T-helper 1 cell treated with Interleukin-12 subunit alpha and Interleukin-12 subunit beta and Interleukin-4 antibody, amounts not matched to agents 30 ng/mL and 1 ng/mL, for 36 hours (primary cell): ENCODE results near the gene HOXD9. TPM values are rescaled to one million over a fixed set of nuclear protein-coding genes. Genes with fewer than 3 reads are reported as not detected.

Source experiments
- intact Hi-C: fragments of 100-400 bp; cut with micrococcal nuclease; formaldehyde crosslinking; loops from one replicate; pipeline ENCODE4 v1.15.1; 2024
- total RNA-seq: library from RNA; stranded (reverse); gene quantifications from 2 replicates; pipeline ENCODE4 v1.2.3, GENCODE V29; 2022

HOXD9 gene
- total RNA-seq, 1 donor from 2014 or later: not detected

DNA sequence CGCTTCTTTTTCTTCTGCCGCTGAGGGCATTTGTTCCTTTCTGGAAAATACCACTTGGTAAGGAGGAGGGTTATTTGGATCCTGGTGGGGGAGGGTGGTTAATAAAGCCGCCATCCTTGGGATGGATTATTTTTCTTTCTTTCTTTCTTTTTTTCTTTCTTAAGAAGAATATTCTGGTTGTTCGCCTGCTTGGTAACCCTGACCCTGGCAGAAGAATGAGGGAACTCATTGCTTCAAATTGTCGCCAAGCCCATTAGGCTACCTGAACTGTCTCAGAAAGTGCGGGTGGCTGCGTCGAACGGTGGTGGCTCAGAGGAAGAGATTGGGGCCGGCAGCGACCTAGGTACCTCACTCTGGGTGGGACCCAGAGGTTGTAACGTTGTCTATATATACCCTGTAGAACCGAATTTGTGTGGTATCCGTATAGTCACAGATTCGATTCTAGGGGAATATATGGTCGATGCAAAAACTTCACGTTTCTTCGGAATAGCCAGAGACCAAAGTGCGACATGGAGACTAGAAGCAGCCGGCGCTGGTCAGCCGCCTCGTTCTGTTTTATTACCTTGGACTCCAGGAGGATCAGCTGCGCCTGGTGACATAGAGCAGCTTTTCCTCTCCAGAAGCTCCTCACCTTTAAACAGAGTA is 27.5 kb downstream of the HOXD9 start:
- intact Hi-C loops: loop anchor here (10.0 kb wide), 1 partner anchor 1815 kb away; the partner anchor contains the start of gene SP9

DNA sequence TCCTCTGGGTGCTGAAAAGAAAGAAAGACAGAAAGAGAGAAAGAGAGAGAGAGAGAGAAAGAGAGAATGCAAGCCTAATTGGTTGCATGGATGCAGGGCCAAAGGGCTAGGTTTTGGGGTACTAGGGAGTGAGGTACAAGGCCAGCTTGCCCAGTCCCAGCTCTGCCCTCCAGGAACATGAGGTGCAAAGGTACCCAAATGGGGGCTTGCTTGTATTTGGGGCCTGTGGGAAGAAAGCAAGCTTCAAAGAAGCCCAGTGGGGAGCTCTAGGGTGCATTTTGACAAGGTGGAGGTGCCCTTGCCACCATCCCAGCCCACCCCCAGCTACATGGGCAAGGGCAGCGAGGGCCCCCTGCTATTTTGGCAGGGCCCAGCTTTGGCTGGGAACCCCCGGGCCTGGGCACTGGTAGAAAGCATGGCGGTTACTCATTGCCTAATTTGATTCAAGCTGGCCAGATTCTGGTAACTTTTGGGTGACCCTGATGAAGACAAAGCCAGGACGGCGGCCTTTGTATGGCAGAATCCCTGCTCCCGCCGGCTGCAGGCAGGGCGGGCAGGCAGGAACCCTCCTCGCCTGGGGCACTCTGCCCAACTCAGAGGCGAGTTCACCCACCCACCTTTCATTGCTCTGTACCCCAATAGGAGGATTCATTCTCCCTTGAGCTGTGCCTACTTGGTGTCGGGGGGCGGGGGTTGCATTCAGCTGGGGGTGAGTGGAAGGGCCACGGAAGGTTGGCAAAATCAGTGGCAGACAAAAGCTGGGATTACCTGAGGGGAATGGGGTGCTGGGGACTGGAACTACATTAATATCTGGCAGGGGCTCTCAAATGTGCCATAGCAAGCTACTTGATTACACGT is 28.3 kb downstream of the HOXD9 start:
- intact Hi-C loops: loop anchor here (10.0 kb wide), 1 partner anchor 1816 kb away; the partner anchor contains the start of gene SP9

DNA sequence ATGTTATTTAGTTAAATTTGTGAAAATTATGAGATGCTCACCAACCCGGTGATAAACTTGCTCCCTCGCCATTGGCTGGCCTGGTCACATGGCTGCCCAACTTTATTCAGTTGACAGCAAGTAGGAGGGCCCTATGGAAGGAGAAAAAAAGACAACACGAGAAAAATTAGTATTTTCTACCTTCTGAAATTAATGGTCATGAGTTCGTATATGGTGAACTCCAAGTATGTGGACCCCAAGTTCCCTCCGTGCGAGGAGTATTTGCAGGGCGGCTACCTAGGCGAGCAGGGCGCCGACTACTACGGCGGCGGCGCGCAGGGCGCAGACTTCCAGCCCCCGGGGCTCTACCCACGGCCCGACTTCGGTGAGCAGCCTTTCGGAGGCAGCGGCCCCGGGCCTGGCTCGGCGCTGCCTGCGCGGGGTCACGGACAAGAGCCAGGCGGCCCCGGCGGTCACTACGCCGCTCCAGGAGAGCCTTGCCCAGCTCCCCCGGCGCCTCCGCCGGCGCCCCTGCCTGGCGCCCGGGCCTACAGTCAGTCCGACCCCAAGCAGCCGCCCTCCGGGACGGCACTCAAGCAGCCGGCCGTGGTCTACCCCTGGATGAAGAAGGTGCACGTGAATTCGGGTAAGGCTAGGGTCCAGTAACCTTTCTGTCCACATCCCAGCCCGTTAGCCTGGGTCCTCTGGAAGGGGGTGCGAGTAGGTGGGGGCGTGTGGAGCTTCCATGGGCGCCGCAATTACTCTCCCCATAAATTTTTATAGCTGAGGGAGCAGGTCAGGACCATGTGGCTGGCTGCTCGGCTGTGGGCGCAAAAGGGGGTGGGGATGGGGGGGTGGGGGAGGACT is 29.1 kb downstream of the HOXD9 start, which contains the start of gene HOXD4:
HOXD4 (plus strand) TSS at position 109 of the 846 bp plus-strand sequence; CDS start at position 193, 84 bp downstream.
- intact Hi-C loops: loop anchor here (10.0 kb wide), 1 partner anchor 1817 kb away; the partner anchor contains the start of gene SP9

DNA sequence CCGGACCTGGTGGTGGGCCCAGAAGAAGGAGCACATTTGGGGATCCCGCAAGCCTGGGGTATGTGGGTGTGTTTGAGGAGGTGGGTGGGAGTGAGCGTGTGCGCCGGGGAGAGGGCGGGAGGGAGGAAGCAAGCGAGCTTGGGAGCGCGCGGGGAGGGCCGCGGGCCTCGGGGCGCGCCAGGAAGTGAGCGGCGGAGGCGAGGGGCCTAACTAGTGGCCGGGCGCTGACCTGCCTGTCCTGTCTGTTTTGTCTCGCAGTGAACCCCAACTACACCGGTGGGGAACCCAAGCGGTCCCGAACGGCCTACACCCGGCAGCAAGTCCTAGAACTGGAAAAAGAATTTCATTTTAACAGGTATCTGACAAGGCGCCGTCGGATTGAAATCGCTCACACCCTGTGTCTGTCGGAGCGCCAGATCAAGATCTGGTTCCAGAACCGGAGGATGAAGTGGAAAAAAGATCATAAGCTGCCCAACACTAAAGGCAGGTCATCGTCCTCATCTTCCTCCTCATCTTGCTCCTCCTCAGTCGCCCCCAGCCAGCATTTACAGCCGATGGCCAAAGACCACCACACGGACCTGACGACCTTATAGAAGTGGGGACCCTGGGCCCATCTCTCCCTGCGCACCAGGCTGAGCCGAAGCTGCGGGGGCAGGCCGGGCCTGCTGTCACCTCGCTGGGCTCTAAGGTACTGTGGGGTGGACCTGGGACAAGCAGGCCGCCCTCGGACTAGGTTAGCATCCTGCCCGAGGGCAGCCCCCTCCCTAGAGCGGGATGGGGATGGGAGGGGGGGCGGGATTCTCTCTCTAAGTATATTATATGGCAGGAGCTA is 30.0 kb downstream of the HOXD9 start:
- intact Hi-C loops: loop anchor here (10.0 kb wide), 1 partner anchor 1818 kb away; the partner anchor contains the start of gene SP9

DNA sequence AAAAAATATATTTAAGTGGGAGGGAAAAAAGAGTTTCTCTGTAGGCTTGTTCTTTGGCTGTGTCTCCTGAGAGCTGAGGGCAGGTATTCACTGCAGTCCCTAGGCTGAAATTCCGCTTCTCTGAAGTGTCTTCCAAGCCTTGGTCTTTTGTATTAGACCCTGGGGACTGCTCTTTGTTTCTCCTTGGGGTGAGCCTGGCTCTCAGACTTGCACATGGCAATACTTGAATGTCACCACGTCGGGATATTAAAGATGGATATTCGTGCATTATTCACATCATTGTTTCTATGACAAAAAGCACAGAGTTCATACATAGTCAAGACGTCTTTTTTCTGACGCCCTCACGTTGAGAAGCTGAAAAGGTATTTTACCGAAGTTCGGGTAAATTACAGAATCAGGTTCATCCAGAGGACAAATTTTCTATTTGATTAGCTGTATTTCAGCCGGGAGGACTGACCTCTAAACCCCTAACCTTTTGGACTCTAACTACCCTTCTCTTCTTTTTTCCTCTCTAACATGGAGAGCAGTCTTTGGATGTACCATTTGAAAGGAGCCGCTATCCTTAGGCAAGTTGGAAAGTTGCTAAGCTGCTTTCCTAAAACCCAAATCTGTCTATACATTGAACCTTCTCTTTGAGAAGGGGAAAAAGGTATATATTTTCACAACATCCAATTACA is 32.2 kb downstream of the HOXD9 start:
- intact Hi-C loops: loop anchor here (2.0 to 10.0 kb wide), 2 partner anchors 22 to 1820 kb away; partner anchors contain the start of gene SP9

DNA sequence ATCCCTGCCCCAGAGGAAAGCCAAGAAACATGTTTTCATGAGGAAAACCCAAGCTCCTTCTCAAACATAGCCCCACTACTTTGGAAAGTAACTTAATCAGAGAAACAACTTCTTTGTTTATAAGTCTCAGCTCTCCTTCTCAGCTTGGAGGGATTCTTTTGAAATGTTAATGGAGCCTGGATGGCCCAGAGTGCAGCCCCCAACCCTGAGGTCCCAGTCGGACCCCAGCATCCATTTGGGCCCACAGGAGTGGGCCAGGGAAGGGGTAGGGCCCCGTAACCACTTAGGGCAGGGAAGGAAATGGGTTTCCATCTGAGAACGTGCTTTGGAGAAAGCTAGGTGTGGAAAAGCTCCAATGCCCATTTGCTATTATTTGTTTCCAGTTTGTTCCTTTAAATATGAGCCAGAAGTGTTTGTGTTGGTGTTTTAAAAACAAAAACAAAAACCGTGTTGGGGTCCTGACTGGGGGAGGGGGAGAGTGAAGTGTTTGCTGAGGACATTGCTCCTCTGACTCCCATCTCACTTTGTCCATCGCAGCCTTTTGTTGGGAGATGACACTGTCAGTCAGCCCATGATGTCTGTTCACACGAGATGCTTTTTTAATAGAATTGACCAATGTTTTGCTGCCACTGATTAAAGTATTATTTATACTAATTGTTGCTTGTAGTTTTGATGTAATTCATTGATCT is 33.0 kb downstream of the HOXD9 start:
- intact Hi-C loops: loop anchor here (2.0 to 10.0 kb wide), 5 partner anchors 15 to 1821 kb away; partner anchors contain the start of gene SP9

DNA sequence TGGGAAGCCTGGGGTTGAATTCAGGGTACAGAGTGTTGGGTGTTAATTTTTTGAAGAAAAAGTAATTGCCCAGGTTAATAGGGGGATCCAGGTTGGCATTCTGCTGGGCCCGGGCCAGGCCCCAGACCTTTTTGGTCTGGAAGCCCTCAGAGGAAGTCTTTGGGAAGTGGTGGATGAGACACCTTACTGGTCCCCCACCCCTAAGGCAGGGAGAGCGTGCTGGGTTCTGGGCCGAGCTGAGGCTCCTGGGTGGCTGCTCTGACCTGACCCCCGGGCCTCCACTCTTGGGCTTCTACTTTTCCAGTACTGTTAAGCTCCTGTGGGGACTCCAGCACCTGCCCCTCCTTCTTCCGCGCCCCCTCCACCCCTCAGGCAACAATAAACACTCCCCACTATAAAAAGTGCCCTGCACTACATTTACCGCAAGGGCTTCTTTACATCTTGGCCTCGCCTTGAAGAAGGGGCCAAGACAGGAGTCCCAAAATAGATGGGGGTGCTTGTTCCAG is 33.8 kb downstream of the HOXD9 start:
- intact Hi-C loops: loop anchor here (2.0 to 10.0 kb wide), 4 partner anchors 16 to 1822 kb away; partner anchors contain the start of gene SP9

DNA sequence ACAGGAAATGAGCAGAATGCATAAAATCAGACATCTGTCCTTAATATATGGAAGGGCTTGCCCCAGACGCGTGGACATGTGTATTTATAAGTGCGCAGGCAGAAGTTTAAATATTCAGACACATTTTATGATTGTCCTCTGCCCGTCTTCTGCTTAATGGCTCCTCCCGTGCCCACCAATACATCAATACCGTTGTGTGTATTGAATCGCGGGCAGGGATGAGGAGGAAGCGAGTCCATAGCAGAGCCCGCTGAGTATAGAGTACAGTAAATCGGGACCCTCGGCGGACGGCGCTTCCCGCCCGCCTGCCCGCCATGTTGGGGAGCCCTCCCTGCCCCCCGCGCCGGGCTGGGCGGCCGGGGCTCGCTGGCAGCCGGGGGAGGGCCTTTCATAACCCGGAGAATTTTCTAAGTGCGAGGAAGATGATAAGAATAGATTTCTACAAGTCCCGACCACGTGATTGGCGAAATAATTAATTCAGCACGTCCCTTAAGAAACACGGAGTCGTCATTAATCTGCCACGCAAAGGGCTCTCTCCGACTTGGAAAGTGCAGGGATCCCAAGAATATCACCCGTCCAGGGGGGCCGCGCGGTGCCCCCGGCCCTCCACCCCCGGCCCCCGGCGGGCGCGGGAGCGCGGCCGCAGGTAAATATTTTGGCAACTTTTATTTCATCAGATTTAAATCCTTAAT is 34.4 kb downstream of the HOXD9 start, which contains the start of gene HOXD3:
HOXD3 (plus strand) TSS at position 501 of the 692 bp plus-strand sequence. CDS start 11,808 bp downstream, outside the sequence.
- intact Hi-C loops: loop anchor here (2.0 to 10.0 kb wide), 4 partner anchors 16 to 1822 kb away; partner anchors contain the start of gene SP9

DNA sequence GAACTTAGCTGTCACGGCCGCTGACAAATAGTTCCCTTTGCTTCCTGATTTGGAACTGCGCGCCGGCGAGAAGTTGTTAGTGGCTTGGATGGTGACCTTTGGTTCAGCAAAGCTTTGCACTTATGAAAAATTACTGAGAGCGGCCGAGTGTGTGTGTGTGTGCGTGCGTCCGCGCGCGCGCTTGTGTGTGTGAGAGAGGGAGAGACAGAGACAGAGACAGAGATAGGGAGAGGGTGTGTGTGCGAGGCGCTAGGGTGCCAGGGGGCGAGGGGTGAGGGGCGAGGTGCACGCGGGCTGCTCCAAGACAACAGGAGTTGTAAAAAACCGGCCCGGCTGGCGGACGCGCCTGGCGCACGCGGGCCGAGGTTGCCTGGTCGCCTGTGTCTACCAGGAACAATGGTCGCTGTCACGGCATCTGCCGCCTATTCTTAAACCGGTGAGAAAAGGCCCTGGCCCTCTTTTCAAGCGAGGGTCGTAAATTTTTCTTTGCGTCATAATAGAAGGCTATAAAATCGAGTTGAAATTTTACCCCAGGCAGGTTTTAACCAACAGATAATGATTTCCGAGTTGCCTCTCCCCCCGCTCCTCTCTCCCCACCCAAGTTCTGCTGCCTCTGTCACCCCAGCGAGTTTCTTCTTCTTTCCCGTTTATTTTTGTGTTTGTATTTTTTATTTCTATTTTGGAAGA is 35.1 kb downstream of the HOXD9 start:
- intact Hi-C loops: loop anchor here (2.0 to 10.0 kb wide), 4 partner anchors 15 to 1823 kb away; partner anchors contain the start of gene SP9

DNA sequence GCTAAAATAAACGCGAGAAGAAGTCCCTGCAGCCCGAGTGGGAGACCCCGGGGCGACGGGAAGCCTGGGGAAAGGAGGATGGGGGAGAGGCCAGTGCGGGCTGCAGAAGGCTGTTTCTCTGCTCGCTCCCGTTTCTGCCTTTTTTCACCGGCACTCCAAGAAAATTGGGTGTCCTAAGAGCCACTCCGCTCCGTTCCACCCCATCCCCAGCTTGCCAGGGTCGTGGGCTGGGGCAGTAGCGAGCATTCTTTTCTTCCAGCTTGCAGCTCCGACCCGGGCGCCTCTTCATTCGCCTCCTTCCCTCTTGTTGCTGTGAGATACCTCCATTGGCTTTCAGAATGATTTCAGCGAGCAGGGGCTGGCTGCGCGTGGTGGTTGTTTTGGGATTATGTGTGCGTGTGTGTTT is 35.7 kb downstream of the HOXD9 start:
- intact Hi-C loops: loop anchor here (10.0 kb wide), 1 partner anchor 1823 kb away; the partner anchor contains the start of gene SP9

DNA sequence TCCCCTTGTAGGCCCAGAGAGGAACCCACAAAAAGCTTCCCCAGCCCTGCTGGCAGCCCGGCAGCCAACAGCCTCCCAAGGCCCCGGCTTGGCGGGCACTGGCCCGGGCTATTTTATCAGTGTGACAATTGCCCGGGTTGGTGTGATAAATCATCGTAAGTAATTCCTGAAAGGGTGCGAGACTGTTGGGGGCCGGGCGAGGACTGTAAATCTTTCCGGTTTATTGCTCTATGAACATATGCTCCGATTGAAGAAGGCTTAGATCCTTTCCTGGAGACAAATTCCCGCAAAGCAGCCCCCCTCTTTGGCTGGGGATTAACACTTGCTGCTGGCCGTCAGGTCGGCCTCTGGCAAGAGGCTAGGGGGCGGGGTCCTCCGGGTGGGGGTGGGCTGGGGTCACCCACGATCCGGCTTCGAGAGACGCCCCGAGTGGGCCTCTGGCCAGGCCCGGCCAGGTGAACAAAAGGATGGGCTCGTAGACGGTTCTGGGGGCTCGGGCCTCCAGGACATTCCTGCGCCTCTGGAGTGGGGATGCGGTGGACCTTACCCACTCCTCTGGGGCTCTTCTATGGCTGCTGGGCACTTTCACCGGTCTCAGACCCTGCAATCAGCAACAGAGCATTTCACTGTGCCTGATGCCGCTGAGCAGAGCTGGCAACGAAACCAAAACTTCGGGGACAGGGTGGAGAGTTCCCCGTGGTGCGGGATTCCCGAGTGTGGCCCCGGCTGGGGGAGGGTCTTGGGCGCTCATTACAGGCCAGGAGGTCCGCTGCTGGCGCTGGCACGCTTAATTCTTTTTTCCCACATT is 36.5 kb downstream of the HOXD9 start:
- intact Hi-C loops: loop anchor here (10.0 kb wide), 1 partner anchor 1824 kb away; the partner anchor contains the start of gene SP9

DNA sequence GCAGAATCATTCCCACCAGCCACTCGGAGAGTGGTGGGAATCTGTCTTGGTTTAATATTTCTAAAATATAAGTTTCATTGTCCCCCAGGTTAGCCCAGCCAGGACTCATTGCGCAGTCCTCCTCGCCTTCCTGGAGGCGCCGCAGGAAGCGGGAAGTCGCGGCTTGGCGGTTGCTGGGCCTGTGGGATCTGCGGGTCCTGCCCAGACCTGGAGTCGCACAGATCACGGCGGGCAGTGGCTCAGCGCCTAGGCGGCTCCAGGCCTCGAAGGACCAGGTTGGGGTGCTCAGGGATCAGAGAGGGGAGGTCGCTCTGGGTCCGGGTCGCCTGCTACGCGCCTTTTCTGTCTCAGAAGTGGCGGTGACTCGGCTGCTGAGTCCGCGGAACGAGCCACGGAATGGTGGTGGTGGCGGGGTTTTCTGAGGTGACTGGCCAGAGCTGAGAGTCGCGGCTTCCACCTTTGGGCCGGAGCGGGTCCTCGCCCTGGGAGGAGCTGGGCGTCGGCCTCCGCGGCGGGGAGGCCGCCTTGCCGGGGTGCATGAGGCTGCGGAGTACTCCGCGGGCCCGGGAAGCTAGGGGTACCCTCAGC is 37.2 kb downstream of the HOXD9 start:
- intact Hi-C loops: loop anchor here (10.0 kb wide), 1 partner anchor 1825 kb away; the partner anchor contains the start of gene SP9

DNA sequence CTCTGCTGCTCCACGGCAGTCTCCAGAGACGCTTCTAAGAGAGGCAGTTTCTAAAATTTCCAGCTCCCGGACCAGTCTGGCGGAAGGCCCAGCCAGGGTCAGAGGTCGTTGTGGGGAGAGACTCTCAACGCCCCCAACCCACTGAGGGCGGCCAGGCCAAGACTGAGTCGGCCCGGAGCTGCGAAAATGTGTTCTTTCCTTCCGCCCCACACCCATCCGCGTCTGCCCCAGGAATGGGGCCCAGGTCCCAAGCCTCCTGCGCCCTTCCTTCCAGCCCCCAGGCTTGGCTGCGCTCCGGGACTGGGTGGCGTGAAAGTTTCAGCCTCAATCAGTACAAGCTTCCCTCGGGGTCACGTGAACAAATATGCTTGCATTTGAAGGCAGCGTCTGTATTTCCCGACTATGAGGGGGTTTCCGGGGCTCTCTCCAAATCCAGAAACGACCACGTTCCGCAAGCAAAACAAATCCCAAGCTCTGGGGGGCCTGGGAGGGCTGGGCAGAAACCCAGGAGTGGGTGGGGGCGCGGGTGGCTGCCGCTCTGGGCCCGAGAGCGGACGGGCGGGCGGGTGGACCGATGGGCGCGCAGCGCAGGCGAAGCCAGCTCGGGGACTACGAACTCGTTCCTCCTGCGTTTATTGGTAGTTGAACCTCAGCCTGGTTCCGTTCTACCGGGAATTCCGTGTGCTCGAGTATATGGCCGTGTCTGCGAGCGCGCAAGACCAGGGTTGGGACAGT is 37.9 kb downstream of the HOXD9 start:
- intact Hi-C loops: no loop called here

DNA sequence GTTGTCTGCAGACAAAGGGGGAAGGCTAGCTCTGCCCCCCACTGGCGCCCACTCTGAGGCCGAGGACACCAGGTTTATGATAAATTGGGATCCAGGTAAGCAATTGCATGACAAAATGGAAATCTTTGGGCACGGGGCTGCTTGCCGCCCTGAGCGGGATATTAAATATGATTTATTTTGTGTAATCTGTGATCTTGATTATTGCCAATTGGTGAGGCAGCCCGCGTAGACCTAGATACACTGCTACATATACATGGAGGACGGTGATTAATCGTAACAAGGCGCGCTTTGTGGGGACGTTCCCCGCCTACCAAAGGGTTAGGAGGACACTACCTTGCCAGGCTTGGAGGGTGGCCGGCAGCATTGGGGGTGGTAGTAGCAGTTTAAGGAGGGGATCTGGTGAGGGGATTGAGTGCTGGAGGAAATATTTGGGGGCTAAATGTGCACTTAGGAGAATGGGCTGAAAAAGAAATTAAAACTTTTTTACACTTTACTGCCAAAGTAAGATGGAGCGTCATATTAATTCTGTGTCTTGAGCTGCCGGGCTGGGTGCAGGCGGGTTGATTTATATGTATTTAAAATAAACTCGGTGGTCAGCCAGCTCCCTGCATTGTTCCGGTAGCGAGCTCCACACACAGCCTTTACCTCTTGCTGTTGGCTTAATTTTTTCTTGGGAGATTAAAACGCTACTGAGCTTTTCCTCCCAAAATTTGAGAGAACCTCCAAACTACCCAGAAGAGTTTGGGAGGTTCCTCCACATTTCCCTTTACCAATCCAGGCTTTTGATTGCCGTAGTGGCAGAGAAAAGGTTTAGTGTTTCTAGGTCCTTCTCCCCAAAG is 38.7 kb downstream of the HOXD9 start:
- intact Hi-C loops: loop anchor here (1.0 kb wide), 1 partner anchor 52 kb away; no protein-coding TSS in a partner anchor
